Measurements from ENCODE around the gene CCNG2.

DNA sequence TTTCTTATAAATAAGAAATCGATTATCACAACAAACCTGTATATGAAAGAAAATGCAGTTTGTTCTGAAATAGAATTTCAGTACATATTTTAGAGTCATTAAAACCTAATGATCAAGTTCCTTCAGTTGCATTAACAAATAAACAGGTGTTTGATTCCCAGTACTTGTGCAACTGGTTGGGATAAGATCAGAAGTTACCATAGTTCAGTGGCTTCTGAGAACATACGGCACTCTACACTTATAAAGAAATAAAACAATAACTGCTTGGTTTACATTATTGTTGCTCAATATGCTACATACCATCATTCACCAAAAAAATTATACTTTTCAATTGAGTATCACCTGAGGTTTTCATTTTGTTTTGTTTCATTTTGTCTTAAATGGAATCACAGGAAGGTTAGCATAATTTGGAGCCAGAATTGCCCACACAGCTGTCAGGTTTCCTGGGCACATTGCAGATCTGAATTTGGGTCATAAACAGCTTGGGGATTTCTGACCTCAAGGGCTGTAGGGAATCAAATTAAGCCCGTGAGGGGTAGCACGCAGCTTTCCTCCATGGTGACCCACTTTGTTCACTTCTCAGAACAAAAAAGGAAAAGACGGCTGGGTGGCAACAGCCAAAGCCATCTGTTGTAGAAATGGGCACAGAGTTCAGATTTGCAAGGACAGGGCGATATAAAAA is 14.9 kb upstream of the CCNG2 start:
- TF ChIP-seq EP300 (IDR thresholded peaks at IDR 0.05; ENCODE audit: borderline replicate concordance) (no peak), YY1 (IDR thresholded peaks at IDR 0.05; ENCODE audit: low read depth) (no peak), TEAD4 (IDR thresholded peaks at IDR 0.05) (no peak), TAF1 (IDR thresholded peaks at IDR 0.05; ENCODE audit: low read depth) (no peak), FOXM1 (IDR thresholded peaks at IDR 0.05; ENCODE audit: borderline replicate concordance, low read depth) (no peak), CEBPB (IDR thresholded peaks at IDR 0.05) (no peak), EGR1 (IDR thresholded peaks at IDR 0.05) (no peak), RAD21 (IDR thresholded peaks at IDR 0.05; ENCODE audit: low read depth) (no peak), ZBTB7A (IDR thresholded peaks at IDR 0.05; ENCODE audit: low read depth) (no peak)
- TF ChIP-seq, protein P1, sequence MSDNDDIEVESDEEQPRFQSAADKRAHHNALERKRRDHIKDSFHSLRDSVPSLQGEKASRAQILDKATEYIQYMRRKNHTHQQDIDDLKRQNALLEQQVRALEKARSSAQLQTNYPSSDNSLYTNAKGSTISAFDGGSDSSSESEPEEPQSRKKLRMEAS (IDR thresholded peaks at IDR 0.05) = no peak
- TF ChIP-seq, protein P2, sequence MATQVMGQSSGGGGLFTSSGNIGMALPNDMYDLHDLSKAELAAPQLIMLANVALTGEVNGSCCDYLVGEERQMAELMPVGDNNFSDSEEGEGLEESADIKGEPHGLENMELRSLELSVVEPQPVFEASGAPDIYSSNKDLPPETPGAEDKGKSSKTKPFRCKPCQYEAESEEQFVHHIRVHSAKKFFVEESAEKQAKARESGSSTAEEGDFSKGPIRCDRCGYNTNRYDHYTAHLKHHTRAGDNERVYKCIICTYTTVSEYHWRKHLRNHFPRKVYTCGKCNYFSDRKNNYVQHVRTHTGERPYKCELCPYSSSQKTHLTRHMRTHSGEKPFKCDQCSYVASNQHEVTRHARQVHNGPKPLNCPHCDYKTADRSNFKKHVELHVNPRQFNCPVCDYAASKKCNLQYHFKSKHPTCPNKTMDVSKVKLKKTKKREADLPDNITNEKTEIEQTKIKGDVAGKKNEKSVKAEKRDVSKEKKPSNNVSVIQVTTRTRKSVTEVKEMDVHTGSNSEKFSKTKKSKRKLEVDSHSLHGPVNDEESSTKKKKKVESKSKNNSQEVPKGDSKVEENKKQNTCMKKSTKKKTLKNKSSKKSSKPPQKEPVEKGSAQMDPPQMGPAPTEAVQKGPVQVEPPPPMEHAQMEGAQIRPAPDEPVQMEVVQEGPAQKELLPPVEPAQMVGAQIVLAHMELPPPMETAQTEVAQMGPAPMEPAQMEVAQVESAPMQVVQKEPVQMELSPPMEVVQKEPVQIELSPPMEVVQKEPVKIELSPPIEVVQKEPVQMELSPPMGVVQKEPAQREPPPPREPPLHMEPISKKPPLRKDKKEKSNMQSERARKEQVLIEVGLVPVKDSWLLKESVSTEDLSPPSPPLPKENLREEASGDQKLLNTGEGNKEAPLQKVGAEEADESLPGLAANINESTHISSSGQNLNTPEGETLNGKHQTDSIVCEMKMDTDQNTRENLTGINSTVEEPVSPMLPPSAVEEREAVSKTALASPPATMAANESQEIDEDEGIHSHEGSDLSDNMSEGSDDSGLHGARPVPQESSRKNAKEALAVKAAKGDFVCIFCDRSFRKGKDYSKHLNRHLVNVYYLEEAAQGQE (IDR thresholded peaks at IDR 0.05; ENCODE audit: low read depth) = no peak
- TF ChIP-seq, protein P3, sequence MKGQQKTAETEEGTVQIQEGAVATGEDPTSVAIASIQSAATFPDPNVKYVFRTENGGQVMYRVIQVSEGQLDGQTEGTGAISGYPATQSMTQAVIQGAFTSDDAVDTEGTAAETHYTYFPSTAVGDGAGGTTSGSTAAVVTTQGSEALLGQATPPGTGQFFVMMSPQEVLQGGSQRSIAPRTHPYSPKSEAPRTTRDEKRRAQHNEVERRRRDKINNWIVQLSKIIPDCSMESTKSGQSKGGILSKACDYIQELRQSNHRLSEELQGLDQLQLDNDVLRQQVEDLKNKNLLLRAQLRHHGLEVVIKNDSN (IDR thresholded peaks at IDR 0.05) = no peak

Data from Ishikawa (cell line).